ENCODE data around the gene HIC1.

HIC1 gene

GRCh38 chr17:2044263-2044894 lies 10.5 kb upstream of the HIC1 start:
- no peak for DNase-seq
- peaks cover 0 to 21% (median 12%) of the 10 kb centered on the region in 5 experiments for H3K27me3 ChIP-seq (replicated peaks in 2 of 5; ENCODE audit: control insufficient read depth in 4 of 5, insufficient read depth in 5 of 5, low read length in 4 of 5)
- ChIA-PET POLR2A (no interaction called here), CTCF (interaction anchor here (0.8 kb wide), 1 partner anchor 14 kb away, joined by 3 read pairs; no protein-coding TSS in a partner anchor)
- no peak overlapping the region for H3K4me3 ChIP-seq (ENCODE audit: control insufficient read depth in 1 of 7, extremely low read depth in 1 of 7, insufficient read depth in 4 of 7, low read depth in 2 of 7, low read length in 6 of 7)
- no peaks in the 10 kb centered on the region for H3K9me3 ChIP-seq (ENCODE audit: control extremely low read depth in 1 of 5, control insufficient read depth in 4 of 5, insufficient read depth in 2 of 5, low read depth in 1 of 5, low read length in 4 of 5)
- 100% methylated on average over 4 of the region's 5 CpGs for WGBS (ENCODE audit: insufficient coverage)
- peaks cover 5 to 27% (median 21%) of the 10 kb centered on the region in 4 experiments for H3K4me1 ChIP-seq (ENCODE audit: control extremely low read depth in 1 of 4, control insufficient read depth in 4 of 4, insufficient read depth in 4 of 4, low read length in 3 of 4)
- peaks cover 8 to 30% (median 19%) of the 10 kb centered on the region in 4 experiments for H3K36me3 ChIP-seq (ENCODE audit: control insufficient read depth in 4 of 4, insufficient read depth in 4 of 4, low read length in 3 of 4)
- no peak overlapping the region for H3K27ac ChIP-seq (ENCODE audit: insufficient read depth in 1 of 2, low read depth in 1 of 2, low read length in 2 of 2, poor library complexity in 1 of 2, severe bottlenecking in 2 of 2)

- H3K9me3 ChIP-seq (ENCODE audit: control extremely low read depth in 1 of 5, control insufficient read depth in 4 of 5, insufficient read depth in 2 of 5, low read depth in 1 of 5, low read length in 4 of 5), result no peaks in the 10 kb centered on the region
- peaks cover 0 to 41% (median 20%) of the 10 kb centered on the region in 5 experiments for H3K27me3 ChIP-seq (replicated peaks in 2 of 5; ENCODE audit: control insufficient read depth in 4 of 5, insufficient read depth in 5 of 5, low read length in 4 of 5)
- H3K4me1 ChIP-seq (ENCODE audit: control extremely low read depth in 1 of 4, control insufficient read depth in 4 of 4, insufficient read depth in 4 of 4, low read length in 3 of 4), result peaks cover 5 to 30% (median 25%) of the 10 kb centered on the region in 4 experiments
- peaks cover 6 to 16% (median 9%) of the 10 kb centered on the region in 4 experiments for H3K36me3 ChIP-seq (ENCODE audit: control insufficient read depth in 4 of 4, insufficient read depth in 4 of 4, low read length in 3 of 4)
- no peak overlapping the region for H3K4me3 ChIP-seq (ENCODE audit: control insufficient read depth in 1 of 7, extremely low read depth in 1 of 7, insufficient read depth in 4 of 7, low read depth in 2 of 7, low read length in 6 of 7)
- CTCF ChIA-PET, result interaction anchor here (1.2 to 1.9 kb wide), 2 partner anchors 161 to 166 kb away, joined by 3 to 7 read pairs; no protein-coding TSS in a partner anchor
- POLR2A ChIA-PET, result no interaction called here
- no peak for DNase-seq
- 94% methylated on average over 4 of the region's 6 CpGs for WGBS (ENCODE audit: insufficient coverage)
- H3K27ac ChIP-seq (ENCODE audit: insufficient read depth in 1 of 2, low read depth in 1 of 2, low read length in 2 of 2, poor library complexity in 1 of 2, severe bottlenecking in 2 of 2), result no peak overlapping the region
Observed at GRCh38 chr17:2047590-2047989, 7.3 kb upstream of the HIC1 start.

GRCh38 chr17:2048805-2049204 lies 6.1 kb upstream of the HIC1 start:
- no peaks in the 10 kb centered on the region for H3K9me3 ChIP-seq (ENCODE audit: control extremely low read depth in 1 of 5, control insufficient read depth in 4 of 5, insufficient read depth in 2 of 5, low read depth in 1 of 5, low read length in 4 of 5)
- peaks cover 0 to 8% (median 0%) of the 10 kb centered on the region in 4 experiments for H3K36me3 ChIP-seq (ENCODE audit: control insufficient read depth in 4 of 4, insufficient read depth in 4 of 4, low read length in 3 of 4)
- H3K4me3 ChIP-seq (ENCODE audit: control insufficient read depth in 1 of 7, extremely low read depth in 1 of 7, insufficient read depth in 4 of 7, low read depth in 2 of 7, low read length in 6 of 7), result peak overlapping the region in 3 of 7 experiments; percentile 74 to 83 (median 79)
- H3K4me1 ChIP-seq (ENCODE audit: control extremely low read depth in 1 of 4, control insufficient read depth in 4 of 4, insufficient read depth in 4 of 4, low read length in 3 of 4), result peaks cover 5 to 34% (median 28%) of the 10 kb centered on the region in 4 experiments
- H3K27me3 ChIP-seq (replicated peaks in 2 of 5; ENCODE audit: control insufficient read depth in 4 of 5, insufficient read depth in 5 of 5, low read length in 4 of 5), result peaks cover 0 to 52% (median 26%) of the 10 kb centered on the region in 5 experiments
- no peak overlapping the region for H3K27ac ChIP-seq (ENCODE audit: insufficient read depth in 1 of 2, low read depth in 1 of 2, low read length in 2 of 2, poor library complexity in 1 of 2, severe bottlenecking in 2 of 2)
- no peak for DNase-seq
- WGBS (ENCODE audit: insufficient coverage), result no CpG with 5 or more reads among the region's 9 CpGs
- CTCF ChIA-PET, result interaction anchor here (1.2 to 1.9 kb wide), 2 partner anchors 9 to 167 kb away, joined by 3 to 7 read pairs; no protein-coding TSS in a partner anchor
- POLR2A ChIA-PET, result no interaction called here

DNA sequence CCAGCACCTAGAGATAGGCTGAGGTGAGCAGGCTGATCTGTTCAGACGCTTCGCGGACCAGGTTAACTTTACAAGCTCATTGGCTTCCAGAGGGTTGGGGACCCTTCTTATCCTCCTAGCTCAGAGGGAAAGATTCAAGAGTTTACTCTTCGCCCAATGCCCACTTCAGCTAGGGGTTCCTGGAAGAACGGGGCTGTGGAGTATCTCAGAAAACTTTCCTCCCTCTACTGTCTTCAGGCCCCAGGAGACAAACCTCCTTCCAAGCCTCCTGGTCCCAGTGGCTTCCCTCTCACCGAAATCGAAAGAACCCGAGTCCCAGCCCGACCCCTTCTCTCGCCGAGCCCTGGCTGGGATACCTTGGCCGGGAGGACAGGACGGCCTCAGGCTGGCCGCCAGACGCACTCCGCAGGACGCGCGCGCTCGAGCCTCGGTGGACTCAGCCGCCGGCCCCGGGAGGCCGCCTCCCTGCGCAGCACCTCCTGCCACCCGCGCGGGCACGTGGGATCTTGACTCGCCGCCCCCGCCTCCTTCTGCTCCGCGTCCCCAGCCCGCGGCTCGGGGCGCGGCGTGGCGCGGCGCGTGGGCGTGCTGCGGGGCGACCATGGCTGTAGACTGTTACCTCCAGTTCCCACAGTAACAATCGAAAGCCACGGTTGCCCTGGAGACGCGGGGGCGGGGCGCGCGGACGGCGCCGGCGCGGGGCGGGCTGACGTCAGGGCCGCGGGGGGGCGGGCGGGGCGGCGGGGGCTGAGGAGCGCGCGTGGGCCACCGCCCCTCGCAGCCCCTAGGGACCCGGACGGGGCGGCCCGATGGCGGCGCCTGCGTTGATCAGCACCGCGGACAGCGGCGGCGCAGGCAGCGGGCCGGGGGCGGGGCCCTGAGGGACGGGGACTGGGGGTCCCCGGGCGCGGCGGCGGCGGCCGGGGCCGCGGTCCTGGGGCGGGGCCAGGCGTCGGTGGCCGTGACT lies 5.3 kb upstream of the HIC1 start:
- ChIA-PET CTCF (interaction anchor here (1.2 to 1.9 kb wide), 2 partner anchors 8 to 168 kb away, joined by 3 to 7 read pairs; no protein-coding TSS in a partner anchor), POLR2A (no interaction called here)
- Histone ChIP-seq H3K36me3 (ENCODE audit: control insufficient read depth in 4 of 4, insufficient read depth in 4 of 4, low read length in 3 of 4) (peaks cover 0 to under 1% (median 0%) of the 10 kb centered on the region in 4 experiments), H3K27me3 (replicated peaks in 2 of 5; ENCODE audit: control insufficient read depth in 4 of 5, insufficient read depth in 5 of 5, low read length in 4 of 5) (peaks cover 0 to 60% (median 26%) of the 10 kb centered on the region in 5 experiments), H3K4me1 (ENCODE audit: control extremely low read depth in 1 of 4, control insufficient read depth in 4 of 4, insufficient read depth in 4 of 4, low read length in 3 of 4) (peaks cover 5 to 42% (median 34%) of the 10 kb centered on the region in 4 experiments), H3K27ac (ENCODE audit: insufficient read depth in 1 of 2, low read depth in 1 of 2, low read length in 2 of 2, poor library complexity in 1 of 2, severe bottlenecking in 2 of 2) (no peak overlapping the region), H3K4me3 (ENCODE audit: control insufficient read depth in 1 of 7, extremely low read depth in 1 of 7, insufficient read depth in 4 of 7, low read depth in 2 of 7, low read length in 6 of 7) (peak overlapping the region; percentile 56 to 83 (median 63)), H3K9me3 (ENCODE audit: control extremely low read depth in 1 of 5, control insufficient read depth in 4 of 5, insufficient read depth in 2 of 5, low read depth in 1 of 5, low read length in 4 of 5) (no peaks in the 10 kb centered on the region)
- 4% methylated on average over 66 of the region's 104 CpGs for WGBS (ENCODE audit: insufficient coverage)
- peak; percentile 70 to 87 (median 86) for DNase-seq

GRCh38 chr17:2050300-2051060 lies 4.4 kb upstream of the HIC1 start:
- under 1% methylated on average over 69 of the region's 88 CpGs for WGBS (ENCODE audit: insufficient coverage)
- ChIA-PET CTCF (interaction anchor here (1.0 to 2.1 kb wide), 4 partner anchors 11 to 196 kb away, joined by 3 to 12 read pairs (median 4); no protein-coding TSS in a partner anchor), POLR2A (no interaction called here)
- Histone ChIP-seq H3K4me1 (ENCODE audit: control extremely low read depth in 1 of 4, control insufficient read depth in 4 of 4, insufficient read depth in 4 of 4, low read length in 3 of 4) (peaks cover 5 to 51% (median 42%) of the 10 kb centered on the region in 4 experiments), H3K4me3 (ENCODE audit: control insufficient read depth in 1 of 7, extremely low read depth in 1 of 7, insufficient read depth in 4 of 7, low read depth in 2 of 7, low read length in 6 of 7) (peak overlapping the region in 6 of 7 experiments; percentile 20 to 68 (median 56)), H3K36me3 (ENCODE audit: control insufficient read depth in 4 of 4, insufficient read depth in 4 of 4, low read length in 3 of 4) (no peaks in the 10 kb centered on the region), H3K27me3 (replicated peaks in 2 of 5; ENCODE audit: control insufficient read depth in 4 of 5, insufficient read depth in 5 of 5, low read length in 4 of 5) (peaks cover 0 to 68% (median 26%) of the 10 kb centered on the region in 5 experiments), H3K27ac (ENCODE audit: insufficient read depth in 1 of 2, low read depth in 1 of 2, low read length in 2 of 2, poor library complexity in 1 of 2, severe bottlenecking in 2 of 2) (no peak overlapping the region), H3K9me3 (ENCODE audit: control extremely low read depth in 1 of 5, control insufficient read depth in 4 of 5, insufficient read depth in 2 of 5, low read depth in 1 of 5, low read length in 4 of 5) (no peaks in the 10 kb centered on the region)
- peak; percentile 62 to 82 (median 80) for DNase-seq

DNA sequence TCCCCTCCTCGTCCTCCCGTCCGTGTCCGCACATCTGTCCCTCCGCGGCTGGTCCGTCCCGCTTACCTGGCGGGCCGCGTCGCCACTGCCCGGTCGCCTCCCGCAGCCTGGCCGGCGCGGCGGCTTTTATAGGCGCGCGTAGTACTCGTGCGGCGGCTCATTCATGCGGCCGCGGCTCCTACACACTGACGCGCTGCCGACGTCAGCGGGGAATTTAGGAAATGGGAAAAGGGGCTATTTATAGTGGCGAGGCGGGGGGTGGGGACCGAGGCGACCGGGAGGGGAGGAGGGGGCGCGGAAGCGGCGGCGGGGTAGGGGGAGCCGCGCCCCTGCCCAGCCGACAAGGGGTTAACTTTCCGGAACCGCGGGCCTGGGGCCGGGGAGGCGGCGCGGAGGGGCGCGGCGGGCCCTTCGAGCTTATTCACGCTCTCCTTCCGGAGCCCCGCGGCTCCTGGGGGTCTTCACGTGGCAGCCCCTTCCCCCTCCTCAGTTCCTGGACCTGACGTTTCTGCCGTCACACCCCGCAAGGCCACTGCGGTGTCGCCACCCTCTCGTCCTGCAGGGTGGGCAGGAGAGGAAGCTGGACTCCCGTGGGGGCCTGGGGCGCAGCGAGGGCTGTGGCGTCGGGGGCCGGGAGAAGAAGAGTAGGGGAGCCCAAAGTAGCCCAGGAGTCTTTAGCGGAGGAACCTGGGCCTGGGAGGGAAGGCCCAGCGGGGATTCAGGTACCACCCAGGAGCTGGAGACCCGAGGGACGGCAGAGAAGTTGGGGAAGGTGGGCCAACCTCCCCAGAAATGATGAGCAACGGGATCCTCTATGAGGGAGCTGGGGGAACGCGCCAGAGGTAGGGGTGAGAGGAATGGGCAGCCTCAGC lies 3.6 kb upstream of the HIC1 start:
- no peaks in the 10 kb centered on the region for H3K9me3 ChIP-seq (ENCODE audit: control extremely low read depth in 1 of 5, control insufficient read depth in 4 of 5, insufficient read depth in 2 of 5, low read depth in 1 of 5, low read length in 4 of 5)
- H3K36me3 ChIP-seq (ENCODE audit: control insufficient read depth in 4 of 4, insufficient read depth in 4 of 4, low read length in 3 of 4), result no peaks in the 10 kb centered on the region
- H3K4me1 ChIP-seq (ENCODE audit: control extremely low read depth in 1 of 4, control insufficient read depth in 4 of 4, insufficient read depth in 4 of 4, low read length in 3 of 4), result peaks cover 5 to 58% (median 48%) of the 10 kb centered on the region in 4 experiments
- no peak overlapping the region for H3K27ac ChIP-seq (ENCODE audit: insufficient read depth in 1 of 2, low read depth in 1 of 2, low read length in 2 of 2, poor library complexity in 1 of 2, severe bottlenecking in 2 of 2)
- ChIA-PET CTCF (interaction anchor here (0.9 to 2.1 kb wide), 6 partner anchors 12 to 230 kb away, joined by 3 to 12 read pairs (median 3); no protein-coding TSS in a partner anchor), POLR2A (no interaction called here)
- H3K4me3 ChIP-seq (ENCODE audit: control insufficient read depth in 1 of 7, extremely low read depth in 1 of 7, insufficient read depth in 4 of 7, low read depth in 2 of 7, low read length in 6 of 7), result peak overlapping the region in 2 of 7 experiments; percentile 33 to 48
- no peak for DNase-seq
- WGBS (ENCODE audit: insufficient coverage), result 3% methylated on average over 47 of the region's 81 CpGs
- H3K27me3 ChIP-seq (replicated peaks in 2 of 5; ENCODE audit: control insufficient read depth in 4 of 5, insufficient read depth in 5 of 5, low read length in 4 of 5), result peaks cover 0 to 75% (median 26%) of the 10 kb centered on the region in 5 experiments
